ENCODE data around the gene PCSK6.

DNA sequence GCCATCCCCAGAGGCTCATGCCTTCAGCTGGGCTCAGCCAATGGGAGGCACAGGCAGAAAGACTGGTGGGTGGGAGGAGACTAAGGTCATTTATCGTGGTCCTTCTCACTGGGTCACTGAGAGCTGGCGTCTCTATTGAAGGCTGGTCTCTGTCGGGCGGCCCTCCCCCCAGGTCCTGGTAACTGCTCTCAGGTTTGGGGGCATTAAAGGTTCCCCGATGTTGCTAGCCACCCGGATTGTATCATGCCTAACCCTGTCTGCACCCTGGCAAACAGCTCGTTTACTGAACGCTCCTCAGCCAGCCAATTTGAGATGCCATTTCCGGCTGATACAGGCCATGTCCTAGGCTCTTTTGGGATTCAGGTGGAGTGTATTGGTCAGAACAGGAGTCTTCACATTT, 222.7 kb downstream of the PCSK6 start:
- TF ChIP-seq HDGF (IDR thresholded peaks at IDR 0.05; ENCODE audit: borderline replicate concordance) (no peak), NFRKB (IDR thresholded peaks at IDR 0.05) (no peak), SP1 (IDR thresholded peaks at IDR 0.05) (no peak), ZNF384 (IDR thresholded peaks at IDR 0.05) (no peak), SUZ12 (IDR thresholded peaks at IDR 0.05) (no peak), BHLHE40 (IDR thresholded peaks at IDR 0.05; ENCODE audit: borderline replicate concordance) (no peak), FOXM1 (IDR thresholded peaks at IDR 0.05; ENCODE audit: borderline replicate concordance) (no peak), FOXA1 (IDR thresholded peaks at IDR 0.05) (no peak), L3MBTL2 (conservative IDR thresholded peaks at IDR 0.05) (no peak), FOXK2 (IDR thresholded peaks at IDR 0.05) (no peak), ARNT (IDR thresholded peaks at IDR 0.05) (no peak), TARDBP (IDR thresholded peaks at IDR 0.05) (no peak)
- TF ChIP-seq, protein P1, sequence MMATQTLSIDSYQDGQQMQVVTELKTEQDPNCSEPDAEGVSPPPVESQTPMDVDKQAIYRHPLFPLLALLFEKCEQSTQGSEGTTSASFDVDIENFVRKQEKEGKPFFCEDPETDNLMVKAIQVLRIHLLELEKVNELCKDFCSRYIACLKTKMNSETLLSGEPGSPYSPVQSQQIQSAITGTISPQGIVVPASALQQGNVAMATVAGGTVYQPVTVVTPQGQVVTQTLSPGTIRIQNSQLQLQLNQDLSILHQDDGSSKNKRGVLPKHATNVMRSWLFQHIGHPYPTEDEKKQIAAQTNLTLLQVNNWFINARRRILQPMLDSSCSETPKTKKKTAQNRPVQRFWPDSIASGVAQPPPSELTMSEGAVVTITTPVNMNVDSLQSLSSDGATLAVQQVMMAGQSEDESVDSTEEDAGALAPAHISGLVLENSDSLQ (IDR thresholded peaks at IDR 0.05), result no peak
